ENCODE results near the gene NAA10.

NAA10 gene

DNA sequence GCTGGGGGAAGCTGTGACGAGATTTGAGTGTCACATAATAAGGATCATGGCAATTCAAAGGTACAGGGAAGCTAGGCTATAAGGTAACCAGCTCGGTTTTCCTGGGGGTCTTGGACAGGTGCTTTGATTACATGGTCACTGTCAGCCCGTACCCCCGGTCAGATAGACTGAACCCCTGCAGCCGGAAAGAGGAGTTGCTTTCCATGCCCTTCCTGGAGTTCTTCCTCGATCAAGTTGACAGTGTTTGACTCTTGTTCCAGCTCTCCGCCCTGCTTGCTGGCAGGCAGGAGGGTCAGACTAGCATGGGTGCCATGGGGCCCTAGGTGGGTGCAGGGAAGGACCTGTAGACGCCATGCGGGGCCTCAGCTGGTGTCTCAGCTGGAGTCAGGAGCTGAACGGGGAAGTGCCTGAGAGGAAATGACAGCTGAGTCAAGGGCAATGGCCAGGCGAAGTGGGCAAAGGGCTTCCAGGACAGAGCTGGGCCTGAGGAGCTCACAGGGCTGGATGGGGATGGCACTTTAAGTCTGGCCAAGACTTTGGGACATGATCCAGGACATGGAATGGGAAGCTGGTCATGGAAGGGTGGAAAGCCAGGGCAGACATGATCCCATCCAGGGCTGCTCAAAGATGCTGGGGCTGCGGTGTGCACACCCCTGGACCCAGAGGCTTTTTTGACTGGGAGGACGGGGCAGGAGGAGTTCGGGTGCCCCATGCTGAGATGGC, 39.3 kb upstream of the NAA10 start:
- no peak for DNase-seq
- peaks cover 0 to 7% (median 0%) of the 10 kb centered on the region in 4 experiments for H3K36me3 ChIP-seq (ENCODE audit: control insufficient read depth in 4 of 4, insufficient read depth in 4 of 4, low read length in 3 of 4)
- peaks cover 0 to 30% (median 27%) of the 10 kb centered on the region in 4 experiments for H3K4me1 ChIP-seq (ENCODE audit: control extremely low read depth in 1 of 4, control insufficient read depth in 4 of 4, insufficient read depth in 4 of 4, low read length in 3 of 4)
- H3K9me3 ChIP-seq (ENCODE audit: control extremely low read depth in 1 of 5, control insufficient read depth in 4 of 5, insufficient read depth in 2 of 5, low read depth in 1 of 5, low read length in 4 of 5): no peaks in the 10 kb centered on the region
- H3K27ac ChIP-seq (ENCODE audit: insufficient read depth in 1 of 2, low read depth in 1 of 2, low read length in 2 of 2, poor library complexity in 1 of 2, severe bottlenecking in 2 of 2): peak overlapping the region in 1 of 2 experiments; percentile 99
- peaks cover 0 to 7% (median 0%) of the 10 kb centered on the region in 5 experiments for H3K27me3 ChIP-seq (replicated peaks in 2 of 5; ENCODE audit: control insufficient read depth in 4 of 5, insufficient read depth in 5 of 5, low read length in 4 of 5)
- H3K4me3 ChIP-seq (ENCODE audit: control insufficient read depth in 1 of 7, extremely low read depth in 1 of 7, insufficient read depth in 4 of 7, low read depth in 2 of 7, low read length in 6 of 7): peak overlapping the region in 1 of 7 experiments; percentile 94
- ChIA-PET CTCF (interaction anchor here (0.5 to 1.4 kb wide), 3 partner anchors 28 to 92 kb away, joined by 3 read pairs; no protein-coding TSS in a partner anchor), POLR2A (interaction anchor here (1.2 kb wide), 1 partner anchor 28 kb away, joined by 4 read pairs; no protein-coding TSS in a partner anchor)
- WGBS (ENCODE audit: insufficient coverage): 80% methylated on average over 12 of the region's 14 CpGs

DNA sequence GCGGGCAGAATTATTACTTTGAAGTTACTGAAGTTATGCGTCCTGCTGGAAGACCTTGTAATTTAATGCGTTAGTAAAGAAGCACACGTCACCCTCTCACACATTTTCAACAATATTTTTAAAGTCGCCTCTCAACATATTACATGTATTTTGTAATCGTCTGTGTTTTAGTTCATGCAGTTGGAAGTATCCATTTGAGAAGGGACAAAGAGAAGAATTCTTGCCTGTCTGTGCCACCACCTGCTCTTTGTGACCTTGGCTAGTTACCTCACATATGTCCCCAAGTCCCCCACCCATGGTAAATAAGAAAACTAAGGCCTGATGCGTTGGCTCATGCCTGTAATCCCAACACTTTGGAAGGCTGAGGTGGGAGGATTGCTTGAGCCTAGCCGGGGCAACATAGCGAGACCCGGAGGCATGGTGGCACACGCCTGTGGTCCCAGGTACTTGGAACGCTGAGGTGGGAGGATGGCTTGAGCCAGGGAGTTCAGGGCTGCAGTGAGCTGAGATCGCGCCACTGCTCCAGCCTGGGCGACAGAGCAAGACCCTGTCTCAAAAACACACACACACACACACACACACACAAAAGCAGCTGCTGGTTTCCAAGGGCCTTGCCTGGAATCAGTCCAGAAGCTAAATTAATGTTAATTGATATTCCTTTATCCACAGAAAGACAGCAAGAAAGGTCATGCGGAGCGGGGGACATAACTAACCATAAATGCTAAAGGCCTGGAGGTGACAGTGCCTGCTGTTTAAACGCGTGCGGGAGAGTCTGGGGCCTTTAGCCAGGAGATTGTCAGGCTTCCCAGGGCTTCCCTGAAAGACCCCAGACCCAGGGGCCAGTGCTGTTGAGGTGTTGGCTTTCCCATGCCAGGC, 38.5 kb upstream of the NAA10 start:
- Histone ChIP-seq H3K27me3 (replicated peaks in 2 of 5; ENCODE audit: control insufficient read depth in 4 of 5, insufficient read depth in 5 of 5, low read length in 4 of 5) (peaks cover 0 to 12% (median 0%) of the 10 kb centered on the region in 5 experiments), H3K9me3 (ENCODE audit: control extremely low read depth in 1 of 5, control insufficient read depth in 4 of 5, insufficient read depth in 2 of 5, low read depth in 1 of 5, low read length in 4 of 5) (no peaks in the 10 kb centered on the region), H3K27ac (ENCODE audit: insufficient read depth in 1 of 2, low read depth in 1 of 2, low read length in 2 of 2, poor library complexity in 1 of 2, severe bottlenecking in 2 of 2) (peak overlapping the region; percentile 54 to 99), H3K36me3 (ENCODE audit: control insufficient read depth in 4 of 4, insufficient read depth in 4 of 4, low read length in 3 of 4) (peaks cover 0 to 7% (median under 1%) of the 10 kb centered on the region in 4 experiments), H3K4me3 (ENCODE audit: control insufficient read depth in 1 of 7, extremely low read depth in 1 of 7, insufficient read depth in 4 of 7, low read depth in 2 of 7, low read length in 6 of 7) (peak overlapping the region in 6 of 7 experiments; percentile 67 to 96 (median 90)), H3K4me1 (ENCODE audit: control extremely low read depth in 1 of 4, control insufficient read depth in 4 of 4, insufficient read depth in 4 of 4, low read length in 3 of 4) (peaks cover 2 to 37% (median 35%) of the 10 kb centered on the region in 4 experiments)
- DNase-seq: no peak
- WGBS (ENCODE audit: insufficient coverage): 84% methylated on average over 10 of the region's 20 CpGs
- ChIA-PET CTCF (interaction anchor here (0.9 to 1.4 kb wide), 2 partner anchors 29 to 39 kb away, joined by 3 read pairs; no protein-coding TSS in a partner anchor), POLR2A (interaction anchor here (1.2 kb wide), 1 partner anchor 29 kb away, joined by 4 read pairs; no protein-coding TSS in a partner anchor)

- ChIA-PET CTCF (no interaction called here), POLR2A (interaction anchor here (1.9 to 2.2 kb wide), 2 partner anchors 30 to 46 kb away, joined by 7 to 11 read pairs; partner anchors contain the start of gene ARHGAP4)
- DNase-seq: peak; percentile 79 to 94 (median 92)
- H3K4me1 ChIP-seq (ENCODE audit: control extremely low read depth in 1 of 4, control insufficient read depth in 4 of 4, insufficient read depth in 4 of 4, low read length in 3 of 4): peaks cover 10 to 45% (median 43%) of the 10 kb centered on the region in 4 experiments
- H3K36me3 ChIP-seq (ENCODE audit: control insufficient read depth in 4 of 4, insufficient read depth in 4 of 4, low read length in 3 of 4): peaks cover 0 to 7% (median under 1%) of the 10 kb centered on the region in 4 experiments
- peak within 1 kb of the TSS; percentile 98 to 99 for H3K27ac ChIP-seq (ENCODE audit: insufficient read depth in 1 of 2, low read depth in 1 of 2, low read length in 2 of 2, poor library complexity in 1 of 2, severe bottlenecking in 2 of 2)
- H3K27me3 ChIP-seq (replicated peaks in 2 of 5; ENCODE audit: control insufficient read depth in 4 of 5, insufficient read depth in 5 of 5, low read length in 4 of 5): peaks cover 0 to 13% (median 0%) of the 10 kb centered on the region in 5 experiments
- H3K4me3 ChIP-seq (ENCODE audit: control insufficient read depth in 1 of 7, extremely low read depth in 1 of 7, insufficient read depth in 4 of 7, low read depth in 2 of 7, low read length in 6 of 7): peak within 1 kb of the TSS; percentile 80 to 97 (median 93)
- WGBS (ENCODE audit: insufficient coverage): 18% methylated on average over 87 of the region's 103 CpGs
- no peaks in the 10 kb centered on the region for H3K9me3 ChIP-seq (ENCODE audit: control extremely low read depth in 1 of 5, control insufficient read depth in 4 of 5, insufficient read depth in 2 of 5, low read depth in 1 of 5, low read length in 4 of 5)
Measured at GRCh38 chrX:153972368-153973126, 37.7 kb upstream of the NAA10 start, which contains the start of gene TMEM187. TMEM187 (plus strand) TSS chrX:153972754; CDS start chrX:153982063, 9,309 bp downstream.

GRCh38 chrX:153971450-153972367, 36.9 kb upstream of the NAA10 start, which contains the start of gene HCFC1:
HCFC1 (minus strand) TSS chrX:153971818; CDS start chrX:153970840, 978 bp downstream.
- H3K27ac ChIP-seq (ENCODE audit: insufficient read depth in 1 of 2, low read depth in 1 of 2, low read length in 2 of 2, poor library complexity in 1 of 2, severe bottlenecking in 2 of 2): peak within 1 kb of the TSS; percentile 98 to 99
- H3K4me3 ChIP-seq (ENCODE audit: control insufficient read depth in 1 of 7, extremely low read depth in 1 of 7, insufficient read depth in 4 of 7, low read depth in 2 of 7, low read length in 6 of 7): peak within 1 kb of the TSS; percentile 80 to 97 (median 93)
- ChIA-PET POLR2A (interaction anchor here (0.6 to 2.2 kb wide), 5 partner anchors 31 to 525 kb away, joined by 4 to 11 read pairs (median 4); partner anchors contain the start of genes ARHGAP4 and RPL10), CTCF (interaction anchor here (4.2 kb wide), 1 partner anchor 46 kb away, joined by 17 read pairs; the partner anchor contains the start of gene ARHGAP4)
- H3K36me3 ChIP-seq (ENCODE audit: control insufficient read depth in 4 of 4, insufficient read depth in 4 of 4, low read length in 3 of 4): peaks cover 0 to 13% (median 2%) of the 10 kb centered on the region in 4 experiments
- no peaks in the 10 kb centered on the region for H3K9me3 ChIP-seq (ENCODE audit: control extremely low read depth in 1 of 5, control insufficient read depth in 4 of 5, insufficient read depth in 2 of 5, low read depth in 1 of 5, low read length in 4 of 5)
- DNase-seq: peak; percentile 89 to 96 (median 95)
- 14% methylated on average over 89 of the region's 96 CpGs for WGBS (ENCODE audit: insufficient coverage)
- H3K4me1 ChIP-seq (ENCODE audit: control extremely low read depth in 1 of 4, control insufficient read depth in 4 of 4, insufficient read depth in 4 of 4, low read length in 3 of 4): peaks cover 13 to 53% (median 51%) of the 10 kb centered on the region in 4 experiments
- peaks cover 0 to 22% (median 0%) of the 10 kb centered on the region in 5 experiments for H3K27me3 ChIP-seq (replicated peaks in 2 of 5; ENCODE audit: control insufficient read depth in 4 of 5, insufficient read depth in 5 of 5, low read length in 4 of 5)

DNA sequence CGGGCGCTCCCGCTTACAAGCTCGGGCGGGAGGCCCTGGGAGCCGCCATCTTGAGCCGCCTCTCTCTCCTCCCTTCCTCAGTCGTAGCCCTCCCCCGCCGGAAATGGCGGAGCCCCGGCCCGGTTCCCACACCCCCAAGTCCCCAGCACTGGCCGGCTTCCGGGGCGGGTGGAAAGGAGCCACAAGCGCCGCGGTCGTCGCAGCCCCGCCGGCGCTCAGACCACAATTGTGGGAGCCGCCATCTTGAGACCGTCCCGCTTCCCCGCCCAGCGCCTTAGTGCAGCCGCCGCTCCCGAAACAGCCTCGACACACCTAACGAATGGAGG, 36.2 kb upstream of the NAA10 start:
- Histone ChIP-seq H3K36me3 (ENCODE audit: control insufficient read depth in 4 of 4, insufficient read depth in 4 of 4, low read length in 3 of 4) (peaks cover 0 to 17% (median 3%) of the 10 kb centered on the region in 4 experiments), H3K4me1 (ENCODE audit: control extremely low read depth in 1 of 4, control insufficient read depth in 4 of 4, insufficient read depth in 4 of 4, low read length in 3 of 4) (peaks cover 13 to 59% (median 56%) of the 10 kb centered on the region in 4 experiments), H3K27me3 (replicated peaks in 2 of 5; ENCODE audit: control insufficient read depth in 4 of 5, insufficient read depth in 5 of 5, low read length in 4 of 5) (peaks cover 0 to 26% (median 0%) of the 10 kb centered on the region in 5 experiments), H3K4me3 (ENCODE audit: control insufficient read depth in 1 of 7, extremely low read depth in 1 of 7, insufficient read depth in 4 of 7, low read depth in 2 of 7, low read length in 6 of 7) (peak overlapping the region; percentile 80 to 97 (median 93)), H3K27ac (ENCODE audit: insufficient read depth in 1 of 2, low read depth in 1 of 2, low read length in 2 of 2, poor library complexity in 1 of 2, severe bottlenecking in 2 of 2) (peak overlapping the region; percentile 98 to 99), H3K9me3 (ENCODE audit: control extremely low read depth in 1 of 5, control insufficient read depth in 4 of 5, insufficient read depth in 2 of 5, low read depth in 1 of 5, low read length in 4 of 5) (no peaks in the 10 kb centered on the region)
- CTCF ChIA-PET: interaction anchor here (1.0 to 4.2 kb wide), 2 partner anchors 21 to 46 kb away, joined by 3 to 17 read pairs; partner anchors contain the start of gene ARHGAP4
- 19% methylated on average over 19 of the region's 34 CpGs for WGBS (ENCODE audit: insufficient coverage)
- POLR2A ChIA-PET: interaction anchor here (0.6 to 2.2 kb wide), 5 partner anchors 31 to 526 kb away, joined by 4 to 11 read pairs (median 4); partner anchors contain the start of genes ARHGAP4 and RPL10
- peak; percentile 86 to 95 (median 94) for DNase-seq
